Measurements from ENCODE around the gene DYNC1LI1. TPM values are rescaled to one million over a fixed set of nuclear protein-coding genes. Genes with fewer than 3 reads are reported as not detected.
A peak's percentile ranks its signal among the peaks of the same experiment; 100 is the strongest.

Gene DYNC1LI1
- total RNA-seq, 6 experiments from 2014 or later: 43.6 to 51.8 (median 46.3) TPM

DNA sequence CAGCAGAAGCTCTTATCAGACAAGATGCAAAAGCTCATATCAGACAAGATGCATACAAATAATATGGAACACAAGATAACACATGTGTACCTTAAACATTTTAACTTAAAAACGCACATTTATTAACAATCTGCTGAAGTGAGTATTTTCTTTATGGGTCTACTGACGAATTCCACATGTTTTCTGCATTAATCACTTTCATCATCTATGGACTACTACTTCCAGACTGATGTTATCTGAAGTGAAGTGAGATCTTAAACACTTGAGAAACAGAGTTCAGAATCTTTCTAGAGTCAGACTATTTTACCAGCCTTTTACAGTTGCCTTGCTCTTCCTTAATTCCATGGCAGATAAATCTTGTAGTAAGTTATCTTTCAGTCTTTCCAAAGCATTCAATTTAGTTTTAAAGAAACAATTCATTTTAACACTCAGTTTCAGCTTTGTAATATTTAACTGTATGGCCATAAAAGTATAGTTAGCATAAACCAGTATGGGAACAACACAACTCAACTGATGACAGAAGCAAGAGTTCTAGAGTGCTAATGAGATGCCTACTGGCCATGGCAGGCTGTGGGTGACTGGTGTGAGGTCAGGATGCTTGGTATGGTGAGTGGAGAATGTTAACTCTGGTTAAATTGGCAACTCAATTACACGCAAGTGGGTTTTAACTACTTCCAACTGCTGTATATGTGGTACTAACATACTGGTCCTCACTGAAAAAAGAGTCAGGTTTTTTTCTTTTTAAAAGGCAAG, 77.8 kb downstream of the DYNC1LI1 start:
- Mint-ChIP-seq H3K9me3 (no peaks in the 10 kb centered on the region), H3K4me1 (ENCODE audit: low read depth) (no peaks in the 10 kb centered on the region), H3K36me3 (ENCODE audit: low read depth) (peaks cover 16% of the 10 kb centered on the region), H3K27me3 (ENCODE audit: insufficient read depth) (no peaks in the 10 kb centered on the region), H3K4me3 (no peak overlapping the region), H3K27ac (no peak overlapping the region)
- peak; percentile 45 for DNase-seq
- TF ChIP-seq, protein P1, sequence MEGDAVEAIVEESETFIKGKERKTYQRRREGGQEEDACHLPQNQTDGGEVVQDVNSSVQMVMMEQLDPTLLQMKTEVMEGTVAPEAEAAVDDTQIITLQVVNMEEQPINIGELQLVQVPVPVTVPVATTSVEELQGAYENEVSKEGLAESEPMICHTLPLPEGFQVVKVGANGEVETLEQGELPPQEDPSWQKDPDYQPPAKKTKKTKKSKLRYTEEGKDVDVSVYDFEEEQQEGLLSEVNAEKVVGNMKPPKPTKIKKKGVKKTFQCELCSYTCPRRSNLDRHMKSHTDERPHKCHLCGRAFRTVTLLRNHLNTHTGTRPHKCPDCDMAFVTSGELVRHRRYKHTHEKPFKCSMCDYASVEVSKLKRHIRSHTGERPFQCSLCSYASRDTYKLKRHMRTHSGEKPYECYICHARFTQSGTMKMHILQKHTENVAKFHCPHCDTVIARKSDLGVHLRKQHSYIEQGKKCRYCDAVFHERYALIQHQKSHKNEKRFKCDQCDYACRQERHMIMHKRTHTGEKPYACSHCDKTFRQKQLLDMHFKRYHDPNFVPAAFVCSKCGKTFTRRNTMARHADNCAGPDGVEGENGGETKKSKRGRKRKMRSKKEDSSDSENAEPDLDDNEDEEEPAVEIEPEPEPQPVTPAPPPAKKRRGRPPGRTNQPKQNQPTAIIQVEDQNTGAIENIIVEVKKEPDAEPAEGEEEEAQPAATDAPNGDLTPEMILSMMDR (IDR thresholded peaks at IDR 0.05): no peak

DNA sequence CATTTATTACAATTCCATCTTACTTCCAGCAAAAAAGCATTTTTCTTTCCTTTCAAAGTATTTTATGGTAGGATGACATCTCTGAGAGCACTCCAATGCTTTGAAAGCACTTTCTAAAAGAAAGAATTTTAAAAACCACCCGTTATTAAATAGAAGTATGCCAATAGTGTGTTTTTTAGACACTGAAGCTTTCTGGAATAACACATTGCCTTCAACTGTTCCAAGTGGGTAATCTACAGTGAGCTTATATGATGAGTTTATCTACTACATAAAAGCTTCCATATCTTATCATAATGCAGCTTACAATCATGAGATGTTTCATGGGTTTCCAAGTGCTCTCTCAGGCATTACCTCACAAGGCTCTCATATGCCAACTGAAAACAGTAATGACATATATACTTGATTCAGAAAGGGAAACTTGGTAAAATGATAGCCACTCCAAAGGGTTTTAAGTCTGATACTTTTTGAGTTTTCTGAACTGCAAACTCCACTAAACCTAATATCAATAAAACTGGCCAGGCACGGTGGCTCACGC, 82.1 kb downstream of the DYNC1LI1 start:
- Mint-ChIP-seq H3K4me1 (ENCODE audit: low read depth) (no peaks in the 10 kb centered on the region), H3K4me3 (no peak overlapping the region), H3K36me3 (ENCODE audit: low read depth) (peaks cover 20% of the 10 kb centered on the region), H3K27ac (no peak overlapping the region), H3K9me3 (no peaks in the 10 kb centered on the region), H3K27me3 (ENCODE audit: insufficient read depth) (no peaks in the 10 kb centered on the region)
- no peak for DNase-seq
- TF ChIP-seq, protein P1 (IDR thresholded peaks at IDR 0.05): no peak

DNA sequence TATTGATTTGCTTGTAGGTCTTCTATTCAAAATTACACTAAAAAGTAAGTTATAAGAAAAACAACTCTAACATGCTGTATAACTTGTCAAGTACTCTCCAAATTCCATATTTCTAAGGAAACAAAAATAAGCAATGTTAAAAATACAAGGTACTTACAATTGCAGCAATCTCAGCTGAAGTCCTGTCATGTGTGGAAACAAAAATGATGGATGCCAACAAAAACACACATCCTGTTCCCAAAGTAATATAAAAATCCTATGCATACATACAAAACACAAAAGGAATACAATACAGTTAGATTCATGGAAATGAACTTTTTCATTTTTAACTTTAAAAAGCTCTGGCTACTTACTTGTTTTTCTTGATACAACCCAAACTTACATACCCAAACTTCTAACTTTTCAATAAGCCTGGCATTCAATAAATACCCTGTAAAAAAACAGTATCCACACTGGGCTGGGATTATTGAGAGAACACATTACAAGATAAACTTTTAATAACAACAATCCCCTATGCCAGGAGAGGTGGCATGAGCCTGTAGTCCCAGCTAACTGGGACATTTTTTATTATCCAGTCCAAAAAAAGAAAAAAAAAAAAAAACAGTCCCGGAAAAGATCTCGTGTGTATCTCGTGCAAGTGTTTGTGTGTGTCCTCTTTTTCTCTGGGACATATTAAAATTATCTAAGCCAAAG, 82.7 kb downstream of the DYNC1LI1 start:
- H3K36me3 Mint-ChIP-seq (ENCODE audit: low read depth): peaks cover 21% of the 10 kb centered on the region
- H3K27ac Mint-ChIP-seq: no peak overlapping the region
- no peak overlapping the region for H3K4me3 Mint-ChIP-seq
- no peaks in the 10 kb centered on the region for H3K4me1 Mint-ChIP-seq (ENCODE audit: low read depth)
- no peaks in the 10 kb centered on the region for H3K27me3 Mint-ChIP-seq (ENCODE audit: insufficient read depth)
- TF ChIP-seq, protein P1 (IDR thresholded peaks at IDR 0.05): no peak
- no peak for DNase-seq
- H3K9me3 Mint-ChIP-seq: no peaks in the 10 kb centered on the region

DNA sequence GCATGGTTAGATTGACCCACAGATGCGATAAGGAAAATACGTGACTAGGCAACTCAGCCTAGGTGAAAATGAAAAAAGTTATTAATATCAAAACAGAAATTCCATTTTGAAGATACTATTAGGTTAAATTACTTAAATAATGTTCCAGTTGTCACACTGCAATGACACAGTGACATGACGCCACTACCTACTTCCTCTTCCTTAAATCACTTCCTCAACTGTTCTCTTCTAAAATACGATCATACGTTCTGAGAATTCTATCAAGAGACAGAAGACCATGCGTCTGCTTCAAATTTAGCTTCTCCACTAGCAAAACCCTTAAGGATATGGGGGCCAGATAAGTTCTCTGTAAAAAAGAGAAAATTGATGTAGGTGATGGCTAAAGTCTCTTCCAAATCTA, 86.2 kb downstream of the DYNC1LI1 start:
- H3K36me3 Mint-ChIP-seq (ENCODE audit: low read depth): peaks cover 32% of the 10 kb centered on the region
- H3K27me3 Mint-ChIP-seq (ENCODE audit: insufficient read depth): no peaks in the 10 kb centered on the region
- no peak overlapping the region for H3K27ac Mint-ChIP-seq
- H3K4me1 Mint-ChIP-seq (ENCODE audit: low read depth): peaks cover 8% of the 10 kb centered on the region
- no peak overlapping the region for H3K4me3 Mint-ChIP-seq
- TF ChIP-seq, protein P1 (IDR thresholded peaks at IDR 0.05): no peak
- DNase-seq: no peak
- no peaks in the 10 kb centered on the region for H3K9me3 Mint-ChIP-seq

DNA sequence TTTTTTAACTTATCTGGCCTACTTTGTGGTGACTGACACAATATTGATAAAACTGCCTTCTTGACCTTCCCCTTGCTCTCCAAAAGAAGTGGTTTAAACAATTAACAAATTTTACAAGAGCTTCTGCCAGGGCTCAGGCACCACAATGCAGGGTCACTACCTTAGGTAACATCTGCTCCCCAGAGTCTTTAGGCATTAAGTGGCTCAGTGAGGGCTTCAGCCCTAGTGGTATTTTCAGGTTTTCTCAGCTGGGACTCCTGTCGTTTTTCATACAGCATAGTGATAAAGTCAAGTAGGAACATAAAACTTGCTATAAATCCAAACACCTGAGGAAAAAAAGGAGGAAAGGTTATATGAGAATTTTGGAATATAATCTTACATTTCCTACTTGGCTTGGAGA, 86.9 kb downstream of the DYNC1LI1 start:
- Mint-ChIP-seq H3K4me1 (ENCODE audit: low read depth) (peaks cover 8% of the 10 kb centered on the region), H3K27ac (no peak overlapping the region), H3K9me3 (no peaks in the 10 kb centered on the region), H3K4me3 (no peak overlapping the region), H3K36me3 (ENCODE audit: low read depth) (peaks cover 39% of the 10 kb centered on the region), H3K27me3 (ENCODE audit: insufficient read depth) (no peaks in the 10 kb centered on the region)
- TF ChIP-seq, protein P1 (IDR thresholded peaks at IDR 0.05): no peak
- no peak for DNase-seq

Data from HFFc6 (cell line).